Posterior vena cava (tissue), 2 donors: Measurements from ENCODE around the gene HGS. TPM values are rescaled to one million over a fixed set of nuclear protein-coding genes. Genes with fewer than 3 reads are reported as not detected.
"Not testable (repeated sequence)": the region's sequence is repeated elsewhere in the genome, so short reads cannot be mapped to it uniquely, and the experiment has no call there.

Experiments used
- DNase-seq: peaks from one replicate; pipeline ENCODE4 v3.0.0-alpha.2; 2020; ENCODE audit warnings: low spot score
- intact Hi-C, 2 donors: fragments of 100-400 bp; cut with DNase I; formaldehyde crosslinking; loops; one replicate each; pipeline versions ENCODE4 v1.14.1 to v1.14.2; 2022 to 2023
- total RNA-seq, 2 donors: library from RNA; stranded (reverse); fragmentation: NEBNext Ultra II Directional; extraction: Animal tissue kit (Norgen Biotek cat#: 25700); gene quantifications; one replicate each; pipeline ENCODE4 v1.2.1, GENCODE V29; 2021
- donor health status: DM: yes; HTN: yes; CAD: no.
- donor health status: DM: yes; HTN: yes; CAD: no.

HGS gene
- total RNA-seq, 2 donors from 2014 or later = 81.6 to 90.7 TPM

GRCh38 chr17:81651692-81652091 lies 32.1 kb upstream of the HGS start:
- no peak for DNase-seq
- intact Hi-C loops = no loop called here

GRCh38 chr17:81652906-81653771 lies 30.7 kb upstream of the HGS start:
- intact Hi-C loops = no loop called here
- DNase-seq = no peak

GRCh38 chr17:81655378-81656117 lies 28.3 kb upstream of the HGS start:
- DNase-seq = no peak
- intact Hi-C loops = no loop called here

- intact Hi-C loops = no loop called here
- DNase-seq = no peak
These were observed 27.6 kb upstream of the HGS start, which contains the start of gene PDE6G for GRCh38 chr17:81656118-81656743. Gene PDE6G (minus strand): TSS chr17:81656542. CDS start chr17:81653305, 3,237 bp downstream.

GRCh38 chr17:81656835-81657234 lies 27.0 kb upstream of the HGS start:
- intact Hi-C loops = no loop called here
- no peak for DNase-seq

- DNase-seq = no peak
- intact Hi-C loops = no loop called here
These were observed 24.8 kb upstream of the HGS start for GRCh38 chr17:81659038-81659437.

- intact Hi-C loops = no loop called here
- DNase-seq = no peak
These were observed 23.4 kb upstream of the HGS start for GRCh38 chr17:81660441-81660840.

- DNase-seq = no peak
- intact Hi-C loops = no loop called here
These were observed 21.8 kb upstream of the HGS start for GRCh38 chr17:81662002-81662401.

- intact Hi-C loops = no loop called here
- no peak for DNase-seq
These were observed 19.8 kb upstream of the HGS start for GRCh38 chr17:81664051-81664470.

DNA sequence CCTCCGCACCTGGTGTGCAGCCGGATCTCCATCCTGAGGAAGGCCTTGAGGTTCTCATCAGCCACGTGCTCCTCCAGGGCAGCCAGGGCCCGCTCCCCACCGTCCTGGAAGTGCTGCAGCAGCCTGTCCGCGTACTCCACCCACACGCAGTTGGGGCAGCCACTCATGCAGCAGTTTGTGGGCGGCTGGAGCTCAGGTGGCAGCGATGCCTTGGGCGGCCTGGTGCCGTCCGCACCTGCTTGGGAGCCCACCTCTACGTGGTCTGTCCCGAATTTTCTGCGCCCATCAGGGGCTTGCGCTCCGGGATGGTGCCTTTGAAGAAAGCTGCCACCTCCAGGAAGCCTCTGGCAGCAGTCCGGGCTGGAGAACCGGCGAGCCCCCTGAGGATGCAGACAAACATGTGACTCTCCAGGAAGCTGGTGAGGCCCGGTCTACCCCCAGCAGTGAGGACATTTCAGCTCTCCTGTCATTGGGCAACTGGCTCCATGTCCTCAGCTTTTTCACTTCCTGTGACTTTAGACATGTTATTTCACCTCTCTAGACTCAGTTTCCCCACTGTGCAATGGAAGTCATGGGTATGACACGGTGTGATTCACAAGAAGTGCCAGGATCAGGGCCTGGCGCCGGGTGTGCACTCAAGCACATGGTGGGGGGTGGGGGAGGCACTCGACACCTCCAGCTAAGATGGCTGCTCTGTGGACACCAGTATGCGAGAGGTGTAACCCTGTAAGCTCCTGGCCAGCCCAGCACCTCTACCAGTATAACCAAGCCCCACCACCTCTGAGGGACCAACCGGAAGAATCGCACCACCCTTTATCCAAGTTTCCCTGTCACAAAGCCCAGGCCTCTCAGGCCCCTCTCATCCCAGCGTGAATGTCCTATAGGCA lies 18.4 kb upstream of the HGS start:
- DNase-seq = no peak
- intact Hi-C loops = no loop called here

DNA sequence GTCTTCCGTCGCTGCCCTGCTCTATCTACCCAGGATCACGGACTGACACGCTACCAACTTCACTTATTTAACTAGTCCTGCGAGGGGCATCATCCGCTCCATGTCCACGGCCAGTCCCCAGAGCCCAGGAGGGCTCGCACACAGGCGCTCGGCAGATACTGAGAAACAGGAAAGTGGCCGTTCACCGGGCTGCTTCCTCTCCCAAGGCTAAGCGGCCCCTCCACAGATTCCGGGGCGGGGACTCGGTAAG lies 17.8 kb upstream of the HGS start:
- intact Hi-C loops = no loop called here

DNA sequence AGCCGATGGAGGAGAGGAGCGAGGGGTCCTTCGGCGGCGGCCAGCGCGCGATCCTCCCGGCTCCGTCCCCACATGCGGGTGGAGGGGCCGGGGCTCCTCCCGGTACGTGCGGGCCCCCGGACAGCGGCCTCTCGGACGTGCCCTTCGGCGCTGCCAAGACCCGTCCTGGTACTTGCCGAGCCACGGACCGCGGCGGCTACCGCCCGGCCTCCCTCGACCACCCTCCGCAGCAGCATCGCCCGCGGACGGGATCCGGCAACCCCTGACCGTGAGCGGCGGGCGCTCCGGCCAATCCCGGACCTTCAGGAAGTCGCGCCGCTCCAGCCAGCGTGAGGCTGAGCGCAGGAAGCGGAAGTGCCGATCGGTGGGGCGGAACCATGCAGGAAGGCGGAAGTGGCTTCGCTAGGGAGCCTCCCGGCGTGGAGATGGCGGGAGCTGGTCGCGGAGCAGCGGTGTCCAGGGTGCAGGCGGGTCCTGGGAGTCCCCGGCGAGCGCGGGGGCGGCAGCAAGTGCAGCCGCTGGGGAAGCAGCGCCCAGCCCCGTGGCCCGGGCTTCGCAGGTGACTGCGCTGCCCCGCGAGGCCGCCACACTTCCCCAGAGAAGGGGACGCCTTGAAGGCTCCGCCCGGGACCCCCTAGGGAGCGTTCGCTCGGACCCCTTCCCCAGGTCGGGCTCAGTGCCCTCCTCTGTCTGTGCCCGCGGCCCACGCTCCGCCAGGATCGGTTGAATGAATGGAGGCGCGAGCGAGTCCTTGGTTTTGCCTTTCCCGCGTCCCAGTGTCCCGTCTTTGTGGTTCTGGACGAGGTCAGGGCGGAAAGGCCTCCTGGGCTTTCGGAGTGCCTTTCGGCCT lies 17.2 kb upstream of the HGS start, which contains the start of the genes CCDC137 and OXLD1:
Gene CCDC137 (plus strand): TSS at position 396 of the 850 bp plus-strand sequence. CDS start 30 bp downstream, at position 426.
Gene OXLD1 (minus strand): TSS at position 264 of the 850 bp plus-strand sequence. CDS start 28 bp downstream, at position 236.
- intact Hi-C loops = no loop called here
- DNase-seq = peak; percentile 99

More for the DNA sequence above, 17.8 kb upstream of the HGS start:
- DNase-seq = no peak

GRCh38 chr17:81667754-81668153 lies 16.1 kb upstream of the HGS start:
- DNase-seq = no peak
- intact Hi-C loops = no loop called here

- no peak for DNase-seq
- intact Hi-C loops = no loop called here
These were observed 11.3 kb upstream of the HGS start for GRCh38 chr17:81672504-81672903.

DNA sequence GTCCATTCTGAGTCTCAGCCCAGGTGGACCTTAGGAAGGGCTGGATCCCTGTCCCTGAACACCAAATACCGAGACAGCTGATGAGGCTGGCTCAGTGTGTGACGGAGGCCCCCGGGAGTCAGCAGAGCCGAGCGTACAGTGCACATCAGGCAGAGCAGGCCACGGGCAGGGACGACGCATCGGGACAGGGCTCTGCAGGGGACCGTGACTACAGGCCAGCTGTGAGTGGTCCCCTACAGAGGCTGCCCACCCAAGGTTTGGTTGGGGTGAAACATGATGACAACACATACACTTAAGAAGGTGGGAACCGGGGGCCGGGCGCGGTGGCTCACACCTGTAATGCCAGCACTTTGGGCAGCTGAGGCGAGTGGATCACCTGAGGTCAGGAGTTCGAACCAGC lies 10.9 kb upstream of the HGS start:
- intact Hi-C loops = no loop called here
- no peak for DNase-seq

GRCh38 chr17:81673561-81674258 lies 10.1 kb upstream of the HGS start:
- no peak for DNase-seq
- intact Hi-C loops = no loop called here

DNA sequence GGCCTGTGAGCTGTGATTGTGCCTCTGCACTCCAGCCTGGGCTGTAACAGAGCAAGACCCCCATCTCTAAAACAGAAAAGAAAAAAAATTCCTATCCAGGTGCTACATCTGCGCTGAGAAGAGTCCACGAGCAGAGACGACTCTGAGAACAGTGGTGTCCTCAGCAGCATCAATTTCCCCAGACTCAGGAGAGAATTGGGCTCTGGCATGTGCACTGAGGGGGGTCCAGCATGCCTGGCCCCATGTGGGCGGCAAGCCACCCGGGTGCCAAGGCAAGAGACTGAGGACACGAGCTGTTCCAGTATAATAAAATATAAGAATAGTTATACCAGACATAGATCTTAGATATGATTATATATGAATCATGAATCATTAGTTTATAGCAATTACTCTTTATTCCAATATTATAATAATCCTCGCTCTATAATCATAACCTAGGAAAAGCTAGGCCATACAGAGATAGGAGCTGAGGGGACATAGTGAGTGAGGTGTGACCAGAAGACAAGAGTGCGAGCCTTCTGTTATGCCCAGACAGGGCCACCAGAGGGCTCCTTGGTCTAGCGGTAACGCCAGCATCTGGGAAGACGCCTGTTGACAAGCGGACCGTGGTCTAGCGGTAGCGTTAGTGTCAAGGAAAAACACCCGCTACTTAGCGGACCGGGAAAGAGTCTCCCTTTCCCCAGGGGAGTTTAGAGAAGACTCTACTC lies 8.1 kb upstream of the HGS start:
- DNase-seq, intact Hi-C loops: not testable (repeated sequence)
